ENCODE measurements around the gene SERPINB3.
"Not testable (repeated sequence)": the region's sequence is repeated elsewhere in the genome, so short reads cannot be mapped to it uniquely, and the experiment has no call there.

DNA sequence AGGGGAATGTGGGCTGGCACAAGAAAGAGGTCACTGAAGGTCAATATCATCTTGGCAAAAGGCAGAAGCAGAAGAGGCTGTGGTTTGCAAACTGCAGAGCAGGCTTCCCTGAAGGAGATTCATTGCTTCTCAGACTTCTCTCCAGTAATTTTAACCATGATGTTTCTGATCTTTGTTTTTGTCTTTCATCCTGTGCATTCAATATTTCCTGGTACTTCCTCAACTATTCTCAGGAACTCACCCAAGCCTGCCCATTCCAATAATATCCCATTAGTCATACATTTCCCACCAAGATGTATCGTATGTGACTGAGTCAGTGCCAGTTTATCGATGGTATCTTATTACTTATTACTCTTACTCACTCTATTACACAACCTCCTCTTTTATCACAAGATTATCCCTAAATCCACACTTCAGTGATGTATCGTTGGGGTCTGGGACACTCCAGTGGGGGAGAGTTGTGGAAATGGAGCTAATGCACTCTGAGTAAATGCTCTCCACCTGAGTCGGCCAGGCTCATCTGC lies 20.5 kb downstream of the SERPINB3 start:
- TF ChIP-seq, protein P1, sequence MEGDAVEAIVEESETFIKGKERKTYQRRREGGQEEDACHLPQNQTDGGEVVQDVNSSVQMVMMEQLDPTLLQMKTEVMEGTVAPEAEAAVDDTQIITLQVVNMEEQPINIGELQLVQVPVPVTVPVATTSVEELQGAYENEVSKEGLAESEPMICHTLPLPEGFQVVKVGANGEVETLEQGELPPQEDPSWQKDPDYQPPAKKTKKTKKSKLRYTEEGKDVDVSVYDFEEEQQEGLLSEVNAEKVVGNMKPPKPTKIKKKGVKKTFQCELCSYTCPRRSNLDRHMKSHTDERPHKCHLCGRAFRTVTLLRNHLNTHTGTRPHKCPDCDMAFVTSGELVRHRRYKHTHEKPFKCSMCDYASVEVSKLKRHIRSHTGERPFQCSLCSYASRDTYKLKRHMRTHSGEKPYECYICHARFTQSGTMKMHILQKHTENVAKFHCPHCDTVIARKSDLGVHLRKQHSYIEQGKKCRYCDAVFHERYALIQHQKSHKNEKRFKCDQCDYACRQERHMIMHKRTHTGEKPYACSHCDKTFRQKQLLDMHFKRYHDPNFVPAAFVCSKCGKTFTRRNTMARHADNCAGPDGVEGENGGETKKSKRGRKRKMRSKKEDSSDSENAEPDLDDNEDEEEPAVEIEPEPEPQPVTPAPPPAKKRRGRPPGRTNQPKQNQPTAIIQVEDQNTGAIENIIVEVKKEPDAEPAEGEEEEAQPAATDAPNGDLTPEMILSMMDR (IDR thresholded peaks at IDR 0.05), result not testable (repeated sequence)
- not testable (repeated sequence) for TF ChIP-seq POLR2AphosphoS5, POLR2A, EP300 (IDR thresholded peaks at IDR 0.05)
